Measurements from ENCODE around the gene CHRNE.

The CHRNE gene

GRCh38 chr17:4851084-4851483 lies 51.8 kb downstream of the CHRNE start:
- DNase-seq: no peak

GRCh38 chr17:4850246-4850645 lies 52.7 kb downstream of the CHRNE start:
- DNase-seq: no peak

GRCh38 chr17:4849011-4849536 lies 53.8 kb downstream of the CHRNE start:
- DNase-seq: no peak

Data from activated CD4-positive, alpha-beta T cell treated with anti-CD3 and anti-CD28 coated beads, Interleukin-2, amount 50 U/mL, for 4 hours (primary cell).